H9 (cell line): Measurements from ENCODE around the gene IL36B. TPM values are rescaled to one million over a fixed set of nuclear protein-coding genes. Genes with fewer than 3 reads are reported as not detected.

Experiments used
- DNase-seq: peaks from one replicate; pipeline ENCODE4 v3.0.0-alpha.2; 2017
- H2AFZ ChIP-seq: one replicate; pipeline ENCODE4 v1.6.1; 2013; ENCODE audit warnings: mild to moderate bottlenecking, low read length, control low read depth, moderate library complexity
- H2AK5ac ChIP-seq: 2 replicates; pipeline ENCODE4 v1.6.1; 2013; ENCODE audit warnings: low read length, control low read depth, mixed read lengths; ENCODE audit not compliant: insufficient read length
- H2BK120ac ChIP-seq: one replicate; pipeline ENCODE4 v1.6.1; 2013; ENCODE audit warnings: low read depth, mild to moderate bottlenecking, low read length, control low read depth, inconsistent platforms; ENCODE audit not compliant: poor library complexity, severe bottlenecking
- H2BK12ac ChIP-seq: 2 replicates; pipeline ENCODE4 v1.6.1; 2013; ENCODE audit warnings: low read length, control low read depth, mixed read lengths, low read depth; ENCODE audit not compliant: insufficient read length
- H2BK15ac ChIP-seq: 2 replicates; pipeline ENCODE4 v1.6.1; 2013; ENCODE audit warnings: low read depth, low read length, control low read depth
- H2BK20ac ChIP-seq: one replicate; pipeline ENCODE4 v1.6.1; 2013; ENCODE audit warnings: low read depth, mild to moderate bottlenecking, low read length, control low read depth, inconsistent platforms; ENCODE audit not compliant: poor library complexity, severe bottlenecking
- H2BK5ac ChIP-seq: 2 replicates; pipeline ENCODE4 v1.6.1; 2013; ENCODE audit warnings: low read length, control low read depth, mixed read lengths; ENCODE audit not compliant: insufficient read length
- H3K14ac ChIP-seq: 2 replicates; pipeline ENCODE4 v1.6.1; 2013; ENCODE audit warnings: low read length, control low read depth; ENCODE audit not compliant: insufficient read depth
- H3K18ac ChIP-seq: 2 replicates; pipeline ENCODE4 v1.6.1; 2013; ENCODE audit warnings: low read depth, mild to moderate bottlenecking, mixed read lengths, low read length, control low read depth; ENCODE audit not compliant: insufficient read length
- H3K23ac ChIP-seq: 2 replicates; pipeline ENCODE4 v1.6.1; 2013; ENCODE audit warnings: low read length, control low read depth, mixed read lengths, low read depth; ENCODE audit not compliant: insufficient read length
- H3K23me2 ChIP-seq: 2 replicates; pipeline ENCODE4 v1.6.1; 2013; ENCODE audit warnings: low read depth, mild to moderate bottlenecking, mixed read lengths, low read length, control low read depth; ENCODE audit not compliant: insufficient read length, poor library complexity, severe bottlenecking
- H3K27ac ChIP-seq: 2 replicates; pipeline ENCODE4 v1.5.1; 2013; ENCODE audit warnings: low read length, control low read depth, mixed read lengths, low read depth; ENCODE audit not compliant: insufficient read length
- H3K27me3 ChIP-seq: 2 replicates; pipeline ENCODE4 v1.6.1; 2013; ENCODE audit warnings: low read length, control low read depth, inconsistent platforms; ENCODE audit not compliant: insufficient read depth
- H3K4ac ChIP-seq: 2 replicates; pipeline ENCODE4 v1.6.1; 2013; ENCODE audit warnings: low read depth, mild to moderate bottlenecking, control low read depth, inconsistent platforms, low read length, moderate library complexity
- H3K4me1 ChIP-seq: 2 replicates; pipeline ENCODE4 v1.6.1; 2013; ENCODE audit warnings: low read length, control low read depth, inconsistent platforms; ENCODE audit not compliant: insufficient read depth
- H3K4me2 ChIP-seq: 2 replicates; pipeline ENCODE4 v1.6.1; 2013; ENCODE audit warnings: low read length, control low read depth, mixed read lengths; ENCODE audit not compliant: insufficient read length, insufficient read depth
- H3K56ac ChIP-seq: 2 replicates; pipeline ENCODE4 v1.6.1; 2013; ENCODE audit warnings: low read depth, mild to moderate bottlenecking, mixed read lengths, low read length, control low read depth; ENCODE audit not compliant: insufficient read length
- H3K79me1 ChIP-seq: 2 replicates; pipeline ENCODE4 v1.6.1; 2013; ENCODE audit warnings: low read depth, mild to moderate bottlenecking, moderate library complexity, low read length, control low read depth, inconsistent platforms; ENCODE audit not compliant: insufficient read depth, poor library complexity, severe bottlenecking
- H3K79me2 ChIP-seq: 2 replicates; pipeline ENCODE4 v1.6.1; 2013; ENCODE audit warnings: low read length, control low read depth, inconsistent platforms; ENCODE audit not compliant: insufficient read depth
- H3K9ac ChIP-seq: 2 replicates; pipeline ENCODE4 v1.6.1; 2013; ENCODE audit warnings: low read length, control low read depth, mixed read lengths; ENCODE audit not compliant: insufficient read length; ENCODE audit errors: extremely low read depth
- H3K9me3 ChIP-seq: one replicate; pipeline ENCODE4 v1.6.1; 2013; ENCODE audit warnings: low read depth, low read length, inconsistent platforms; ENCODE audit not compliant: control insufficient read depth
- H3T11ph ChIP-seq: one replicate; pipeline ENCODE4 v1.6.1; 2013; ENCODE audit warnings: mild to moderate bottlenecking, low read length, control low read depth, inconsistent platforms
- H4K20me1 ChIP-seq: one replicate; pipeline ENCODE4 v1.6.1; 2013; ENCODE audit not compliant: control insufficient read depth, insufficient read length, insufficient read depth
- H4K5ac ChIP-seq: 2 replicates; pipeline ENCODE4 v1.6.1; 2013; ENCODE audit warnings: low read depth, mild to moderate bottlenecking, mixed read lengths, low read length, control low read depth; ENCODE audit not compliant: insufficient read length
- H4K8ac ChIP-seq: replicated peaks from 2 replicates; pipeline ENCODE4 v1.6.1; 2013; ENCODE audit warnings: low read length, control low read depth, mixed read lengths, low read depth; ENCODE audit not compliant: insufficient read length
- H4K91ac ChIP-seq: 2 replicates; pipeline ENCODE4 v1.6.1; 2013; ENCODE audit warnings: low read depth, mild to moderate bottlenecking, moderate library complexity, mixed read lengths, low read length, control low read depth; ENCODE audit not compliant: insufficient read length
- H3K27ac Mint-ChIP-seq, 3 experiments: 2 replicates in 2 of 3; 3 replicates in 1 of 3; pipeline ENCODE4 v1.8.0; 2020 to 2021; ENCODE audit warnings: mixed read lengths in 3 of 3, mild to moderate bottlenecking in 1 of 3, moderate library complexity in 1 of 3
- H3K27me3 Mint-ChIP-seq: 2 replicates; pipeline ENCODE4 v1.8.0; 2021; ENCODE audit warnings: low read depth, mild to moderate bottlenecking, moderate library complexity, mixed read lengths
- H3K36me3 Mint-ChIP-seq, 3 experiments: 2 replicates in 2 of 3; 3 replicates in 1 of 3; pipeline ENCODE4 v1.8.0; 2020 to 2021; ENCODE audit warnings: low read depth in 3 of 3, mixed read lengths in 3 of 3; ENCODE audit not compliant: insufficient read depth in 1 of 3
- H3K4me1 Mint-ChIP-seq, 2 experiments: 2 replicates each; pipeline ENCODE4 v1.8.0; 2020; ENCODE audit warnings: mixed read lengths in 2 of 2
- H3K4me3 Mint-ChIP-seq, 2 experiments: 2 replicates in 1 of 2; 3 replicates in 1 of 2; pipeline ENCODE4 v1.8.0; 2020 to 2021; ENCODE audit warnings: mild to moderate bottlenecking in 2 of 2, mixed read lengths in 2 of 2, moderate library complexity in 1 of 2
- H3K9me3 Mint-ChIP-seq, 2 experiments: 2 replicates in 1 of 2; 3 replicates in 1 of 2; pipeline ENCODE4 v1.8.0; 2020; ENCODE audit warnings: mild to moderate bottlenecking in 2 of 2, mixed read lengths in 2 of 2, moderate library complexity in 1 of 2
- WGBS: extraction: QIAGEN DNeasy Blood & Tissue Kit; methylation state at CpG from one replicate; pipeline ENCODE4 v1.1.7; 2013; ENCODE audit warnings: missing lambda C conversion rate, low lambda C conversion rate, mixed read lengths; ENCODE audit not compliant: insufficient read length; ENCODE audit errors: extremely low coverage; 5-methylcytosine and 5-hydroxymethylcytosine counted together
- total RNA-seq: library from RNA; stranded (reverse); gene quantifications from 2 replicates; pipeline ENCODE4 v1.2.1, GENCODE V29; 2021
- TF ChIP-seq, protein P1 (sequence below): fragments of 200-600 bp; sonication (generic); conservative IDR thresholded peaks from 3 replicates; pipeline ENCODE4 v1.8.0; 2021; ENCODE audit warnings: antibody characterized with exemption, mild to moderate bottlenecking

The IL36B gene
- total RNA-seq, 1 experiment from 2014 or later = not detected

GRCh38 chr2:113073325-113073834 is 20.7 kb upstream of the IL36B start:
- TF ChIP-seq, protein P1, sequence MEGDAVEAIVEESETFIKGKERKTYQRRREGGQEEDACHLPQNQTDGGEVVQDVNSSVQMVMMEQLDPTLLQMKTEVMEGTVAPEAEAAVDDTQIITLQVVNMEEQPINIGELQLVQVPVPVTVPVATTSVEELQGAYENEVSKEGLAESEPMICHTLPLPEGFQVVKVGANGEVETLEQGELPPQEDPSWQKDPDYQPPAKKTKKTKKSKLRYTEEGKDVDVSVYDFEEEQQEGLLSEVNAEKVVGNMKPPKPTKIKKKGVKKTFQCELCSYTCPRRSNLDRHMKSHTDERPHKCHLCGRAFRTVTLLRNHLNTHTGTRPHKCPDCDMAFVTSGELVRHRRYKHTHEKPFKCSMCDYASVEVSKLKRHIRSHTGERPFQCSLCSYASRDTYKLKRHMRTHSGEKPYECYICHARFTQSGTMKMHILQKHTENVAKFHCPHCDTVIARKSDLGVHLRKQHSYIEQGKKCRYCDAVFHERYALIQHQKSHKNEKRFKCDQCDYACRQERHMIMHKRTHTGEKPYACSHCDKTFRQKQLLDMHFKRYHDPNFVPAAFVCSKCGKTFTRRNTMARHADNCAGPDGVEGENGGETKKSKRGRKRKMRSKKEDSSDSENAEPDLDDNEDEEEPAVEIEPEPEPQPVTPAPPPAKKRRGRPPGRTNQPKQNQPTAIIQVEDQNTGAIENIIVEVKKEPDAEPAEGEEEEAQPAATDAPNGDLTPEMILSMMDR = no peak
- Histone ChIP-seq H3K79me2 (no peaks in the 10 kb centered on the region), H3K18ac (no peak overlapping the region), H2BK15ac (no peak overlapping the region), H3K4ac (no peak overlapping the region), H2BK20ac (no peak overlapping the region), H4K20me1 (no peaks in the 10 kb centered on the region), H3K79me1 (no peaks in the 10 kb centered on the region), H2BK120ac (no peak overlapping the region), H3K23me2 (no peaks in the 10 kb centered on the region), H2BK5ac (no peak overlapping the region), H3K56ac (no peak overlapping the region), H4K8ac (no peak overlapping the region), H2BK12ac (no peak overlapping the region), H3T11ph (no peak overlapping the region), H4K91ac (no peak overlapping the region), H3K14ac (no peak overlapping the region), H3K27me3 (no peaks in the 10 kb centered on the region), H3K9ac (no peak overlapping the region), H4K5ac (no peak overlapping the region), H3K23ac (no peak overlapping the region), H3K4me1 (no peaks in the 10 kb centered on the region), H3K4me2 (no peak overlapping the region), H2AK5ac (no peak overlapping the region), H2AFZ (no peak overlapping the region), H3K9me3 (no peaks in the 10 kb centered on the region), H3K27ac (no peak overlapping the region)
- Mint-ChIP-seq H3K4me1 (0 out of 4 replicates have a peak, but pooled peaks cover 0 to 3% of the 10 kb centered on the region in 2 experiments), H3K4me3 (no peak overlapping the region), H3K27ac (no peak overlapping the region), H3K9me3 (peaks cover 0 to 7% of the 10 kb centered on the region in 2 experiments; a peak in 2 of 5 replicates), H3K27me3 (peaks cover 52% of the 10 kb centered on the region), H3K36me3 (no peaks in the 10 kb centered on the region)
- DNase-seq = no peak
- WGBS = no CpG with 5 or more reads among the region's 3 CpGs
